H1 (cell line): Measurements from ENCODE around the gene PAX7. TPM values are rescaled to one million over a fixed set of nuclear protein-coding genes. Genes with fewer than 3 reads are reported as not detected.

ENCODE experiments used
- CTCF ChIA-PET: fragments of 300-600 bp; sonication (Branson Sonifier 250); formaldehyde crosslinking; loops from one replicate; lab custom pipeline; 2021; ENCODE audit not compliant: partially characterized antibody; lab: Charles Lee
- POLR2A ChIA-PET: fragments of 300-600 bp; sonication (Branson Sonifier 250); formaldehyde crosslinking; loops from one replicate; lab custom pipeline; 2021; ENCODE audit warnings: inconsistent platforms; ENCODE audit not compliant: partially characterized antibody; lab: Charles Lee
- DNase-seq, 2 experiments: peaks; one replicate each; pipeline versions ENCODE4 v3.0.0 to v3.0.0-alpha.2; 2010 to 2022; ENCODE audit warnings: low spot score in 2 of 2, low read depth in 1 of 2, mixed read lengths in 1 of 2
- FAIRE-seq: peaks from 2 replicates; lab custom pipeline; 2011; peaks lifted over from hg19 to GRCh38; lab: Jason Lieb, UNC
- H2AFZ ChIP-seq: 2 replicates; pipeline ENCODE4 v1.8.1; 2012; ENCODE audit warnings: low read length, inconsistent platforms
- H2AK5ac ChIP-seq: 2 replicates; pipeline ENCODE4 v1.6.1; 2013; ENCODE audit warnings: low read depth, low read length
- H2BK120ac ChIP-seq: replicated peaks from 2 replicates; pipeline ENCODE3; 2013; ENCODE audit warnings: low read depth, low read length, inconsistent platforms
- H2BK12ac ChIP-seq: 2 replicates; pipeline ENCODE4 v1.6.1; 2013; ENCODE audit warnings: low read depth, low read length
- H2BK15ac ChIP-seq: 2 replicates; pipeline ENCODE4 v1.6.1; 2013; ENCODE audit warnings: low read length
- H2BK20ac ChIP-seq: 2 replicates; pipeline ENCODE4 v1.6.1; 2013; ENCODE audit warnings: low read length
- H2BK5ac ChIP-seq: 2 replicates; pipeline ENCODE4 v1.6.1; 2013; ENCODE audit warnings: low read depth, low read length
- H3K14ac ChIP-seq: 2 replicates; pipeline ENCODE4 v1.6.1; 2013; ENCODE audit warnings: inconsistent platforms; ENCODE audit not compliant: insufficient read length
- H3K18ac ChIP-seq: 2 replicates; pipeline ENCODE4 v1.6.1; 2013; ENCODE audit warnings: low read length; ENCODE audit errors: extremely low read depth
- H3K23ac ChIP-seq: 2 replicates; pipeline ENCODE4 v1.6.1; 2013; ENCODE audit warnings: inconsistent platforms; ENCODE audit not compliant: insufficient read length
- H3K23me2 ChIP-seq: 2 replicates; pipeline ENCODE4 v1.6.1; 2013; ENCODE audit warnings: low read depth, low read length
- H3K27ac ChIP-seq: 2 replicates; pipeline ENCODE4 v1.6.1; 2011; ENCODE audit warnings: low read depth, low read length, inconsistent platforms
- H3K27me3 ChIP-seq, 4 experiments: replicated peaks in 1 of 4; 1 replicate in 1 of 4; 2 replicates in 3 of 4; pipeline versions ENCODE4 v1.6.1 to v1.8.1; 2011 to 2013; ENCODE audit warnings: low read length in 3 of 4, mild to moderate bottlenecking in 3 of 4, inconsistent platforms in 2 of 4, mixed read lengths in 2 of 4, moderate library complexity in 1 of 4; ENCODE audit not compliant: control insufficient read depth in 3 of 4, insufficient read depth in 3 of 4; ENCODE audit errors: extremely low read depth in 1 of 4
- H3K36me3 ChIP-seq, 4 experiments: 2 replicates each; pipeline versions ENCODE4 v1.6.1 to v1.8.1; 2011 to 2013; ENCODE audit warnings: mild to moderate bottlenecking in 4 of 4, low read length in 3 of 4, moderate library complexity in 2 of 4, control low read depth in 1 of 4, inconsistent platforms in 1 of 4; ENCODE audit not compliant: insufficient read depth in 4 of 4, control insufficient read depth in 2 of 4
- H3K4ac ChIP-seq: replicated peaks from 2 replicates; pipeline ENCODE3; 2013; ENCODE audit warnings: low read length, low read depth, mixed read lengths, inconsistent platforms; ENCODE audit not compliant: insufficient read length
- H3K4me1 ChIP-seq, 4 experiments: replicated peaks in 1 of 4; 1 replicate in 1 of 4; 2 replicates in 3 of 4; pipeline versions ENCODE4 v1.6.1 to v1.8.1; 2011 to 2013; ENCODE audit warnings: low read length in 3 of 4, inconsistent platforms in 2 of 4, mixed read lengths in 1 of 4; ENCODE audit not compliant: insufficient read depth in 4 of 4, control insufficient read depth in 3 of 4
- H3K4me2 ChIP-seq, 2 experiments: 2 replicates each; pipeline versions ENCODE4 v1.6.1 to v1.8.1; 2011 to 2013; ENCODE audit warnings: low read depth in 2 of 2, low read length in 2 of 2, control low read depth in 1 of 2, inconsistent platforms in 1 of 2, mild to moderate bottlenecking in 1 of 2; ENCODE audit not compliant: insufficient read depth in 1 of 2
- H3K4me3 ChIP-seq, 4 experiments: fragments of 200-600, 300-600 bp in 1 of 4; sonication (generic), shearing (Covaris generic), sonication (Bioruptor Twin) in 1 of 4; 2 replicates each; pipeline versions ENCODE4 v1.5.1 to v1.8.1; 2011 to 2016; ENCODE audit warnings: low read length in 4 of 4, low read depth in 3 of 4, control low read depth in 2 of 4, inconsistent platforms in 2 of 4, mild to moderate bottlenecking in 2 of 4, mixed read lengths in 1 of 4, moderate library complexity in 1 of 4; ENCODE audit not compliant: insufficient read depth in 2 of 4; ENCODE audit errors: extremely low read depth in 1 of 4
- H3K56ac ChIP-seq: replicated peaks from 2 replicates; pipeline ENCODE3; 2013; ENCODE audit warnings: low read depth, mild to moderate bottlenecking, mixed read lengths, low read length, inconsistent platforms; ENCODE audit not compliant: insufficient read length
- H3K79me1 ChIP-seq: 2 replicates; pipeline ENCODE4 v1.6.1; 2013; ENCODE audit warnings: low read depth, low read length, control low read depth
- H3K79me2 ChIP-seq, 2 experiments: 2 replicates each; pipeline versions ENCODE4 v1.6.1 to v1.8.1; 2012 to 2013; ENCODE audit warnings: low read length in 2 of 2, mild to moderate bottlenecking in 2 of 2, inconsistent platforms in 1 of 2; ENCODE audit not compliant: insufficient read depth in 2 of 2, control insufficient read depth in 1 of 2
- H3K9ac ChIP-seq, 4 experiments: replicated peaks in 1 of 4; 1 replicate in 1 of 4; 2 replicates in 3 of 4; pipeline versions ENCODE4 v1.6.1 to v1.8.1; 2011 to 2013; ENCODE audit warnings: low read depth in 3 of 4, low read length in 3 of 4, control low read depth in 2 of 4, mild to moderate bottlenecking in 2 of 4, moderate library complexity in 2 of 4, inconsistent platforms in 1 of 4; ENCODE audit errors: extremely low read depth in 1 of 4
- H3K9me3 ChIP-seq, 2 experiments: 2 replicates each; pipeline versions ENCODE4 v1.6.1 to v1.8.1; 2012 to 2013; ENCODE audit warnings: mild to moderate bottlenecking in 2 of 2, moderate library complexity in 2 of 2, control low read depth in 1 of 2, inconsistent platforms in 1 of 2, low read depth in 1 of 2, low read length in 1 of 2, mixed read lengths in 1 of 2; ENCODE audit not compliant: insufficient read depth in 2 of 2
- H4K20me1 ChIP-seq, 2 experiments: replicated peaks in 1 of 2; 2 replicates each; pipeline versions ENCODE3 to v1.8.1; 2011 to 2013; ENCODE audit warnings: inconsistent platforms in 2 of 2, low read length in 2 of 2, mild to moderate bottlenecking in 1 of 2; ENCODE audit not compliant: insufficient read depth in 2 of 2, control insufficient read depth in 1 of 2
- H4K5ac ChIP-seq: 2 replicates; pipeline ENCODE4 v1.6.1; 2013; ENCODE audit warnings: low read length, low read depth, mixed read lengths, inconsistent platforms; ENCODE audit not compliant: insufficient read length
- H4K8ac ChIP-seq: 2 replicates; pipeline ENCODE4 v1.8.0; 2013; ENCODE audit warnings: mild to moderate bottlenecking, moderate library complexity, low read length, inconsistent platforms; ENCODE audit not compliant: insufficient read depth; ENCODE audit errors: extremely low read depth
- H4K91ac ChIP-seq: replicated peaks from 2 replicates; pipeline ENCODE3; 2013; ENCODE audit warnings: low read length, mixed read lengths, inconsistent platforms; ENCODE audit not compliant: insufficient read length
- EZH2 ChIP-seq: fragments of 200-600 bp; sonication (generic); IDR thresholded peaks from 2 replicates; pipeline ENCODE4 v1.7.1; 2012; ENCODE audit warnings: low read depth, mild to moderate bottlenecking, moderate library complexity, low read length, inconsistent platforms; ENCODE audit not compliant: severe bottlenecking
- KDM4A ChIP-seq: IDR thresholded peaks from one replicate; pipeline ENCODE4 v1.7.1; 2012; ENCODE audit warnings: low read depth, mild to moderate bottlenecking, moderate library complexity, low read length, inconsistent platforms; ENCODE audit not compliant: severe bottlenecking
- MAX ChIP-seq: IDR thresholded peaks from 2 replicates; pipeline ENCODE4 v1.6.1; 2012; ENCODE audit warnings: inconsistent platforms
- RFX5 ChIP-seq: IDR thresholded peaks from 2 replicates; pipeline ENCODE4 v1.6.1; 2011; ENCODE audit warnings: low read depth, low read length, improper control_type of control experiment, borderline replicate concordance
- SUZ12 ChIP-seq: fragments of 200-600 bp; sonication (generic); IDR thresholded peaks from 2 replicates; pipeline ENCODE4 v1.6.1; 2012; ENCODE audit warnings: mild to moderate bottlenecking, inconsistent platforms, low read length, moderate library complexity, mixed read lengths
- ZNF274 ChIP-seq: IDR thresholded peaks from 2 replicates; pipeline ENCODE4 v1.7.0; 2012; ENCODE audit warnings: low read length, borderline replicate concordance; ENCODE audit errors: extremely low read depth
- WGBS, 2 experiments: shearing (Covaris generic) in 1 of 2; methylation state at CpG; one replicate each; pipeline versions ENCODE4 v1.1.6 to v1.1.7; 2013 to 2015; ENCODE audit warnings: low lambda C conversion rate in 2 of 2, mixed read lengths in 2 of 2, inconsistent platforms in 1 of 2, low coverage in 1 of 2, missing lambda C conversion rate in 1 of 2; ENCODE audit not compliant: insufficient replicate concordance in 2 of 2, insufficient coverage in 1 of 2, insufficient read length in 1 of 2; ENCODE audit errors: extremely low coverage in 1 of 2, missing lambda C conversion rate in 1 of 2; 5-methylcytosine and 5-hydroxymethylcytosine counted together
- polyA plus RNA-seq, 7 experiments: library from polyadenylated mRNA; depleted of rRNA in 3 of 7; stranded (reverse) in 5 of 7; unstranded in 2 of 7; fragments of >200 nt in 5 of 7; fragments of 200-250 nt in 2 of 7; gene quantifications; 1 replicate in 5 of 7; 2 replicates in 1 of 7; 4 replicates in 1 of 7; pipeline versions ENCODE4 v1.2.1 to v1.2.3, GENCODE V29; 2011 to 2013; ENCODE audit warnings: missing spikeins in 2 of 7, mixed read lengths in 2 of 7
- total RNA-seq: library from RNA; stranded (reverse); fragmentation: NEBNext Ultra II Directional; extraction: Animal tissue kit (Norgen Biotek cat#: 25700); gene quantifications from 2 replicates; pipeline ENCODE4 v1.2.1, GENCODE V29; 2021

PAX7 gene
- total and polyA plus RNA-seq, 2 of the 8 experiments (the other 6 are each of a cell fraction or from before 2014, with no cell fraction given): not detected

- no peak overlapping the region for H3K4ac ChIP-seq
- H4K91ac ChIP-seq: no peak overlapping the region
- no peak overlapping the region for H3K14ac ChIP-seq
- H4K20me1 ChIP-seq: no peaks in the 10 kb centered on the region
- no peak for FAIRE-seq
- H3K18ac ChIP-seq: peak overlapping the region; percentile 60
- H2BK5ac ChIP-seq: no peak overlapping the region
- DNase-seq: peak in 1 of 2 experiments; percentile 63
- H3K9ac ChIP-seq: no peak overlapping the region
- 0 out of 2 replicates have a peak overlapping the region, but pooled peaks have one; percentile 7 for H2BK20ac ChIP-seq
- peak overlapping the region; percentile 68; the same call in 1 of the 2 replicates for H2BK12ac ChIP-seq
- H2AK5ac ChIP-seq: no peak overlapping the region
- H4K8ac ChIP-seq: no peak overlapping the region; the same call in 1 of the 2 replicates
- 10% methylated on average over 35 of the region's 72 CpGs; no CpG with 5 or more reads in 1 of the 2 experiments for WGBS, 2 experiments
- H3K36me3 ChIP-seq: no peaks in the 10 kb centered on the region
- H3K23ac ChIP-seq: no peak overlapping the region
- H2AFZ ChIP-seq: peak overlapping the region; percentile 81; the same call in 1 of the 2 replicates
- H3K23me2 ChIP-seq: peaks cover 7% of the 10 kb centered on the region; the same call in 1 of the 2 replicates
- no peak overlapping the region for H3K56ac ChIP-seq
- H3K9me3 ChIP-seq: no peaks in the 10 kb centered on the region
- ChIA-PET CTCF (interaction anchor here (0.7 to 3.9 kb wide), 8 partner anchors 12 to 119 kb away, joined by 3 to 12 read pairs (median 6); no protein-coding TSS in a partner anchor), POLR2A (no interaction called here)
- H3K4me3 ChIP-seq: peak overlapping the region; percentile 19 to 71 (median 33)
- peak overlapping the region; percentile 70 to 79 for H3K4me2 ChIP-seq
- no peak overlapping the region for H4K5ac ChIP-seq
- H2BK120ac ChIP-seq: no peak overlapping the region
- H3K4me1 ChIP-seq: peaks cover 0 to 6% (median 1%) of the 10 kb centered on the region in 4 experiments; a peak in 3 of 7 replicates
- H3K27me3 ChIP-seq: peaks cover 23 to 56% (median 45%) of the 10 kb centered on the region in 4 experiments
- H2BK15ac ChIP-seq: no peak overlapping the region
- H3K79me1 ChIP-seq: no peaks in the 10 kb centered on the region
- TF ChIP-seq EZH2 (peak; percentile 83), RFX5 (no peak), ZNF274 (no peak), KDM4A (peak; percentile 68), MAX (peak; percentile 19; the same call in 1 of the 2 replicates), SUZ12 (peak; percentile 72)
- H3K27ac ChIP-seq: no peak overlapping the region
- no peaks in the 10 kb centered on the region for H3K79me2 ChIP-seq
These were observed 86.4 kb downstream of the PAX7 start for GRCh38 chr1:18716785-18717678.
